ENCODE measurements around the gene LRP1.

Gene LRP1

GRCh38 chr12:57229046-57229633 is 100.9 kb downstream of the LRP1 start:
- TF ChIP-seq BHLHE40 (IDR thresholded peaks at IDR 0.05; ENCODE audit: borderline replicate concordance), result no peak
- TF ChIP-seq HDGF (IDR thresholded peaks at IDR 0.05; ENCODE audit: borderline replicate concordance), result no peak
- no peak for TF ChIP-seq LEF1 (IDR thresholded peaks at IDR 0.05; ENCODE audit: borderline replicate concordance)
- TF ChIP-seq L3MBTL2 (conservative IDR thresholded peaks at IDR 0.05), result no peak
- no peak for TF ChIP-seq ARNT (IDR thresholded peaks at IDR 0.05)
- TF ChIP-seq, protein P1, sequence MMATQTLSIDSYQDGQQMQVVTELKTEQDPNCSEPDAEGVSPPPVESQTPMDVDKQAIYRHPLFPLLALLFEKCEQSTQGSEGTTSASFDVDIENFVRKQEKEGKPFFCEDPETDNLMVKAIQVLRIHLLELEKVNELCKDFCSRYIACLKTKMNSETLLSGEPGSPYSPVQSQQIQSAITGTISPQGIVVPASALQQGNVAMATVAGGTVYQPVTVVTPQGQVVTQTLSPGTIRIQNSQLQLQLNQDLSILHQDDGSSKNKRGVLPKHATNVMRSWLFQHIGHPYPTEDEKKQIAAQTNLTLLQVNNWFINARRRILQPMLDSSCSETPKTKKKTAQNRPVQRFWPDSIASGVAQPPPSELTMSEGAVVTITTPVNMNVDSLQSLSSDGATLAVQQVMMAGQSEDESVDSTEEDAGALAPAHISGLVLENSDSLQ (IDR thresholded peaks at IDR 0.05), result no peak
- TF ChIP-seq FOXK2 (IDR thresholded peaks at IDR 0.05), result no peak
- ChIA-PET POLR2A (interaction anchor here (0.5 to 5.5 kb wide), 17 partner anchors 8 to 237 kb away, joined by 3 to 87 read pairs (median 4); partner anchors contain the start of genes INHBE, LRP1, NEMP1 and NXPH4), CTCF (interaction anchor here (0.6 to 2.5 kb wide), 5 partner anchors 11 to 1151 kb away, joined by 3 to 21 read pairs (median 15); no protein-coding TSS in a partner anchor)
- no peak for DNase-seq (ENCODE audit: extremely low spot score)

DNA sequence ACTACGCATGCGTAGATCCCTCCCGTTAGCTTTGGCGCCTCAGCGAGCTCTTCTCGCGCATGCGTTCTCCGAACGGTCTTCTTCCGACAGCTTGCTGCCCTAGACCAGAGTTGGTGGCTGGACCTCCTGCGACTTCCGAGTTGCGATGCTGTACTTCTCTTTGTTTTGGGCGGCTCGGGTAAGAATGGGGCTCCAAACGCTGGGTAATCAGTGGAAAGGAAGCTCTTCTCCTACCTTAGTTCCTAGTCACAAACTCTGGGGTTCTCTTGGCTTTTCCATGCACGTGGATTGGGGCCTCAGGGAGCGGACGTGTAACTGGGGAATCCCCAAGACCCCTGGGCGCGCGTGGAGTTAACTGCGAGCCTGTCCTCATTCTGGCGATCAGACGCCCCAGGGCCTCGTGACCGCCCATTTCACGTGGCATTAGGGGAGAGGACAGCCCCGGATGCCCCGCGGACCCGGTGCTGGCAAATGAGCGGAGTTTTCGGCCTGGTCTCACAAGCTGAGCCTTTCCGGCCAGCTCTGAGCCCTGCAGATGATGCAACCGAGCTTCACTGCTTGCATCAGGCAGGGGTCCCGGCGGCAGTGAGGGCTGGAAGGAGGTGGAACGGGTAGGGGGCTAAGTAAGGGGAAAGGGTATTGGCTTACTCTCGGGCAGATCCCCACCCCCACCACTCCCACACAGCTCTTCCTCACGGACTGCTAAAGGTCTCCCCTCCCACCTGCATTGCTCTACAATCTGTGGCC is 101.5 kb downstream of the LRP1 start, which contains the start of gene SHMT2:
SHMT2 (plus strand) TSS at position 78 of the 747 bp plus-strand sequence; CDS start at position 146, 68 bp downstream.
- CTCF ChIA-PET, result interaction anchor here (0.6 to 2.5 kb wide), 5 partner anchors 10 to 1151 kb away, joined by 3 to 21 read pairs (median 15); no protein-coding TSS in a partner anchor
- DNase-seq (ENCODE audit: extremely low spot score), result peak; percentile 99
- no peak for TF ChIP-seq FOXK2 (IDR thresholded peaks at IDR 0.05)
- TF ChIP-seq L3MBTL2 (conservative IDR thresholded peaks at IDR 0.05), result peak; percentile 77
- POLR2A ChIA-PET, result interaction anchor here (0.5 to 5.5 kb wide), 19 partner anchors 8 to 236 kb away, joined by 3 to 87 read pairs (median 4); partner anchors contain the start of genes INHBE, LRP1, NEMP1 and NXPH4

- DNase-seq (ENCODE audit: extremely low spot score), result no peak
- CTCF ChIA-PET, result interaction anchor here (0.6 to 2.5 kb wide), 5 partner anchors 9 to 223 kb away, joined by 3 to 21 read pairs (median 15); no protein-coding TSS in a partner anchor
- no peak for TF ChIP-seq FOXK2 (IDR thresholded peaks at IDR 0.05)
- no peak for TF ChIP-seq TARDBP (IDR thresholded peaks at IDR 0.05)
- no peak for TF ChIP-seq FOXM1 (IDR thresholded peaks at IDR 0.05; ENCODE audit: borderline replicate concordance)
- no peak for TF ChIP-seq ZNF384 (IDR thresholded peaks at IDR 0.05)
- TF ChIP-seq L3MBTL2 (conservative IDR thresholded peaks at IDR 0.05), result no peak
- TF ChIP-seq NFRKB (IDR thresholded peaks at IDR 0.05), result no peak
- POLR2A ChIA-PET, result interaction anchor here (0.9 to 5.5 kb wide), 12 partner anchors 9 to 228 kb away, joined by 3 to 87 read pairs (median 6); partner anchors contain the start of genes INHBE, NEMP1, NXPH4 and STAT6
These were observed 102.3 kb downstream of the LRP1 start for GRCh38 chr12:57230381-57231155.

DNA sequence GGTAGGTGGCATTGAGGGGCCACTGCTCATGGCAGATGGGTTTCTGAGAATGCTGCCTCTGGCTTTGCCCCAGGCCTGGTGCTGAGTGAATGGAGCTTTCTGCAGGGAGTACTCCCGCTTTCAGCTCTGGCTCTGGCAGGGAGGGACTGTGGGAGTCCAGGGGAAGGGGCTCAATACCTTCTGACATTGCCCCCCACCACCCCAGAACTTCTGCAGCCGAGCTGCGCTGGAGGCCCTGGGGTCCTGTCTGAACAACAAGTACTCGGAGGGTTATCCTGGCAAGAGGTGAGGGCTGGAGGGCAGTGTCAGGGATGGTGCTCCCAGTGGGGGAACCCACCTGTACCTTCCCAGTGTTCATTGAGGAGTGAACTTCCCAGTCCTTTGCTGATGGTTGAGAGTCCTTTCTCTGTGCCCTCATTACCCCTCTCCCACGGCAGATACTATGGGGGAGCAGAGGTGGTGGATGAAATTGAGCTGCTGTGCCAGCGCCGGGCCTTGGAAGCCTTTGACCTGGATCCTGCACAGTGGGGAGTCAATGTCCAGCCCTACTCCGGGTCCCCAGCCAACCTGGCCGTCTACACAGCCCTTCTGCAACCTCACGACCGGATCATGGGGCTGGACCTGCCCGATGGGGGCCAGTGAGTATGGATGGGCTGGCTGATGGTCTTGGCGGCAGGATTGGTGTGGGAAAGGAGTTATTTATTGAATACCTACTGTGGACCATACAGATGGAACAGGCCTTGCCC is 103.2 kb downstream of the LRP1 start:
- POLR2A ChIA-PET, result interaction anchor here (3.5 to 5.5 kb wide), 3 partner anchors 9 to 224 kb away, joined by 14 to 87 read pairs (median 80); partner anchors contain the start of genes INHBE and NXPH4
- no peak for DNase-seq (ENCODE audit: extremely low spot score)
- CTCF ChIA-PET, result interaction anchor here (2.3 to 2.5 kb wide), 2 partner anchors 8 to 17 kb away, joined by 17 to 21 read pairs; no protein-coding TSS in a partner anchor
- TF ChIP-seq SUZ12 (IDR thresholded peaks at IDR 0.05), result no peak
- no peak for TF ChIP-seq ARNT (IDR thresholded peaks at IDR 0.05)
- no peak for TF ChIP-seq FOXK2 (IDR thresholded peaks at IDR 0.05)
- TF ChIP-seq FOXM1 (IDR thresholded peaks at IDR 0.05; ENCODE audit: borderline replicate concordance), result no peak
- no peak for TF ChIP-seq L3MBTL2 (conservative IDR thresholded peaks at IDR 0.05)

- POLR2A ChIA-PET, result interaction anchor here (3.5 to 5.5 kb wide), 3 partner anchors 9 to 223 kb away, joined by 14 to 87 read pairs (median 80); partner anchors contain the start of genes INHBE and NXPH4
- CTCF ChIA-PET, result interaction anchor here (0.6 kb wide), 1 partner anchor 410 kb away, joined by 3 read pairs; no protein-coding TSS in a partner anchor
These were observed 104.0 kb downstream of the LRP1 start for GRCh38 chr12:57232156-57232756.

DNA sequence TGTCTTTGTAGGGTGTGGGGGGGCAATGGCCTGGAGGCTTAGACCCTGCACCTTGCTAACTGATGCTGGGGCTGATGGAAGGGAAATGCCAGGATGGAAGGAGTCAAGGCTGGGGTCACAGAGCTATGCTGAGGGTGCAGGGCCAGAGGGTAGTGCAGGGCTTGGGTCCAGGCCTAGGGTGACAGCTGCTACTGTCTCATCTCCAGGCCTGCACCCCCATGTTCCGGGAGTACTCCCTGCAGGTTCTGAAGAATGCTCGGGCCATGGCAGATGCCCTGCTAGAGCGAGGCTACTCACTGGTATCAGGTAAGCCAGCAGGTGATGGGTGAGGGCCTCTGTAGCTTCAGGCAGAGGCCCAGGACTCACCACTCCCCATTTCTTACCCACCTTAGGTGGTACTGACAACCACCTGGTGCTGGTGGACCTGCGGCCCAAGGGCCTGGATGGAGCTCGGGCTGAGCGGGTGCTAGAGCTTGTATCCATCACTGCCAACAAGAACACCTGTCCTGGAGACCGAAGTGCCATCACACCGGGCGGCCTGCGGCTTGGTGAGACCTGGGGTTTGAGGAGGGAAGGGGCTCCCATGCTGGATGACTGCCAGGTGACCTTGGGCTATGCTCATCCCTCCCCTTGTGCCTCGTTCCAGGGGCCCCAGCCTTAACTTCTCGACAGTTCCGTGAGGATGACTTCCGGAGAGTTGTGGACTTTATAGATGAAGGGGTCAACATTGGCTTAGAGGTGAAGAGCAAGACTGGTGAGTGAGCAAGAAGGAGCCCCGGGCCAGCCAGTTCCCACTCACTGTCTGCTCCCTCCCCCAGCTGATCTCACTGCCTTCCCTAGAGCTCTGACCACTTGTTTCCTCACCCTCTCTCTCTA is 105.3 kb downstream of the LRP1 start:
- no peak for DNase-seq (ENCODE audit: extremely low spot score)
- TF ChIP-seq FOXM1 (IDR thresholded peaks at IDR 0.05; ENCODE audit: borderline replicate concordance), result no peak
- no peak for TF ChIP-seq L3MBTL2 (conservative IDR thresholded peaks at IDR 0.05)
- no peak for TF ChIP-seq FOXK2 (IDR thresholded peaks at IDR 0.05)
- no peak for TF ChIP-seq BHLHE40 (IDR thresholded peaks at IDR 0.05; ENCODE audit: borderline replicate concordance)
- no peak for TF ChIP-seq HDGF (IDR thresholded peaks at IDR 0.05; ENCODE audit: borderline replicate concordance)
- TF ChIP-seq NFRKB (IDR thresholded peaks at IDR 0.05), result no peak
- TF ChIP-seq ARNT (IDR thresholded peaks at IDR 0.05), result no peak
- TF ChIP-seq SUZ12 (IDR thresholded peaks at IDR 0.05), result no peak
- TF ChIP-seq SP1 (IDR thresholded peaks at IDR 0.05), result no peak
- POLR2A ChIA-PET, result interaction anchor here (0.9 to 5.5 kb wide), 2 partner anchors 11 to 17 kb away, joined by 4 to 87 read pairs; partner anchors contain the start of gene NXPH4
- CTCF ChIA-PET, result no interaction called here

More at GRCh38 chr12:57232156-57232756, 104.0 kb downstream of the LRP1 start:
- TF ChIP-seq ZNF384 (IDR thresholded peaks at IDR 0.05), result no peak
- TF ChIP-seq FOXM1 (IDR thresholded peaks at IDR 0.05; ENCODE audit: borderline replicate concordance), result no peak
- TF ChIP-seq TARDBP (IDR thresholded peaks at IDR 0.05), result no peak
- no peak for DNase-seq (ENCODE audit: extremely low spot score)

All from HEK293T (cell line).